Measurements from ENCODE around the gene CSRP2.
A peak's percentile ranks its signal among the peaks of the same experiment; 100 is the strongest.

Gene CSRP2

GRCh38 chr12:76890151-76891143, 11.6 kb upstream of the CSRP2 start:
- peak; percentile 66 for DNase-seq

- no peak for DNase-seq
These were observed 10.0 kb upstream of the CSRP2 start for GRCh38 chr12:76888775-76889174.

- no peak for DNase-seq
These were observed 5.0 kb upstream of the CSRP2 start for GRCh38 chr12:76883811-76884210.

- DNase-seq, result no peak
These were observed 4.3 kb upstream of the CSRP2 start for GRCh38 chr12:76883151-76883550.

- no peak for DNase-seq
These were observed 3.5 kb upstream of the CSRP2 start for GRCh38 chr12:76882367-76882766.

GRCh38 chr12:76881142-76881541, 2.3 kb upstream of the CSRP2 start:
- no peak for DNase-seq

- DNase-seq, result no peak
These were observed 1.8 kb upstream of the CSRP2 start for GRCh38 chr12:76880519-76881023.

- no peak for DNase-seq
These were observed 1.1 kb upstream of the CSRP2 start for GRCh38 chr12:76879710-76880518.

- peak; percentile 11 for DNase-seq
These were observed 520 bp downstream of the CSRP2 start for GRCh38 chr12:76878099-76878898.

- DNase-seq, result no peak
These were observed 2.1 kb downstream of the CSRP2 start for GRCh38 chr12:76876696-76877229.

- DNase-seq, result no peak
These were observed 4.2 kb downstream of the CSRP2 start for GRCh38 chr12:76874491-76875190.

GRCh38 chr12:76874027-76874426, 4.8 kb downstream of the CSRP2 start:
- no peak for DNase-seq

GRCh38 chr12:76872415-76872814, 6.4 kb downstream of the CSRP2 start:
- no peak for DNase-seq

GRCh38 chr12:76871742-76872141, 7.1 kb downstream of the CSRP2 start:
- no peak for DNase-seq

GRCh38 chr12:76871082-76871481, 7.7 kb downstream of the CSRP2 start:
- DNase-seq, result no peak

GRCh38 chr12:76866726-76867125, 12.1 kb downstream of the CSRP2 start:
- no peak for DNase-seq

GRCh38 chr12:76866151-76866567, 12.7 kb downstream of the CSRP2 start:
- DNase-seq, result no peak

GRCh38 chr12:76864791-76865400, 13.9 kb downstream of the CSRP2 start:
- no peak for DNase-seq

- DNase-seq, result no peak
These were observed 15.0 kb downstream of the CSRP2 start for GRCh38 chr12:76863837-76864236.

- no peak for DNase-seq
These were observed 15.7 kb downstream of the CSRP2 start for GRCh38 chr12:76863005-76863670.

GRCh38 chr12:76860256-76860655, 18.6 kb downstream of the CSRP2 start:
- DNase-seq, result no peak
